Astrocyte (in vitro differentiated cells and primary cell): Measurements from ENCODE around the gene PTPRN2.

Experiments
- CTCF ChIP-seq: IDR thresholded peaks from 2 replicates; pipeline ENCODE4 v1.5.1; 2011; ENCODE audit warnings: low read depth, mild to moderate bottlenecking, inconsistent platforms, low read length, moderate library complexity; ENCODE audit not compliant: insufficient read depth
- EZH2 ChIP-seq: IDR thresholded peaks from 2 replicates; pipeline ENCODE4 v1.6.1; 2012; ENCODE audit warnings: mild to moderate bottlenecking, low read length, inconsistent platforms; ENCODE audit not compliant: insufficient read depth

GRCh38 chr7:157900556-157900955, 687.1 kb downstream of the PTPRN2 start:
- TF ChIP-seq CTCF (no peak), EZH2 (no peak)
